UCSD-AML1 (cell line): ENCODE data around the gene BIN2.
"Not testable (repeated sequence)": the region's sequence is repeated elsewhere in the genome, so short reads cannot be mapped to it uniquely, and the experiment has no call there.

ENCODE experiments used
- DNase-seq: peaks from one replicate; lab custom pipeline; 2025; ENCODE audit not compliant: unreplicated experiment; lab: John Stamatoyannopoulos, UW

BIN2 gene

GRCh38 chr12:51263341-51263740 lies 60.6 kb downstream of the BIN2 start:
- DNase-seq = no peak

- DNase-seq = no peak
Observed at GRCh38 chr12:51262758-51263177, 61.2 kb downstream of the BIN2 start.

DNA sequence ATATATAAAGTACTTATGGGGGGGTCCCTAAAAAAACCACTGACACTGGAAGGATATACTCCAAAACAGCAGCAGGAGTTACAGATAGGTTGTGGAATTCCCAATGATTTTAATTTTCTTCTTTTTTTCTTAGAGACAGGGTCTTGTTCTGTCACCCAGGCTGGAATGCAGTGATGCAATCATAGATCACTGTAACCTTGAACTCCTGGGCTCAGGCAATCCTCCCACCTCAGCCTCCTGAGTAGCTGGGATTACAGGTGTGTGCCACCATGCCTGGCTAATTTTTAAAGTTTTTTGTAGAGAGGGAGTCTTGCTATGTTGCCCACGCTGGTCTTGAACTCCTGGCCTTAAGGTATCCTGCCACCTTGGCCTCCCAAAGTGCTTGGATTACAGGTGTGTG lies 64.4 kb downstream of the BIN2 start:
- not testable (repeated sequence) for DNase-seq

GRCh38 chr12:51254536-51254935 lies 69.4 kb downstream of the BIN2 start:
- no peak for DNase-seq

- DNase-seq = no peak
Observed at GRCh38 chr12:51253276-51253675, 70.7 kb downstream of the BIN2 start.

DNA sequence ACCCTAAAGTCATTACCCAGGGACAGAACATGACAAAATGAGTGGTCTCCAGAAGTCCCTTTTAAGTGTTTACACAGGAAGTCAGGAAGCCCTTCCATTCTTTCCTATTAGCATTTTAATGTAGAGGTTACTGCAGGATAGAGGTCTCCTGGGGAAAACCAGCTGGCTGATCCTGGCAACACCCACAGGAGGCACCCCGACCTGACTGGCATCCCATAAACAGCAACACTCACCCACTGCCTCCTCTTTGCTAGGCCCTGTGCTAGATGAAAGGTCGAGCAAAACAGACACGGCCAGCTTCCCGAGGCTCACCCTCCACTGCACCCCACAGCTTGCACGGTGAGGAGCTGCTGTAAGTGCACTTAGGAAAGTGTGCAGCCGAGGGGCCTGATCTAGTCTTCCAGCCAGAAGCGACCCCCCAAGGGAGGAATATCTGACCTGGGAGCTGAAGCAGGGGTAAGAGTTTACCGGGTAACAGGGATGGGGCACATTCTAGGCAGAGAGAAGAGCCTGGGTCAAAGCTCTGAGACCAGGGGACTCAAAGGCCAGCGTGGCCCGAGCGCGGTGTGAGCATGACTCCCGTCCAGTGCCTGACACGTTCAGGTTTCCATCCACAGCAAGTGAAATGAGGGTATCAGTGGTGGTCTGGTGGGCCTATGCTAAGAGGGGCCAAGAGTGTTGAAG lies 76.3 kb downstream of the BIN2 start:
- no peak for DNase-seq

DNA sequence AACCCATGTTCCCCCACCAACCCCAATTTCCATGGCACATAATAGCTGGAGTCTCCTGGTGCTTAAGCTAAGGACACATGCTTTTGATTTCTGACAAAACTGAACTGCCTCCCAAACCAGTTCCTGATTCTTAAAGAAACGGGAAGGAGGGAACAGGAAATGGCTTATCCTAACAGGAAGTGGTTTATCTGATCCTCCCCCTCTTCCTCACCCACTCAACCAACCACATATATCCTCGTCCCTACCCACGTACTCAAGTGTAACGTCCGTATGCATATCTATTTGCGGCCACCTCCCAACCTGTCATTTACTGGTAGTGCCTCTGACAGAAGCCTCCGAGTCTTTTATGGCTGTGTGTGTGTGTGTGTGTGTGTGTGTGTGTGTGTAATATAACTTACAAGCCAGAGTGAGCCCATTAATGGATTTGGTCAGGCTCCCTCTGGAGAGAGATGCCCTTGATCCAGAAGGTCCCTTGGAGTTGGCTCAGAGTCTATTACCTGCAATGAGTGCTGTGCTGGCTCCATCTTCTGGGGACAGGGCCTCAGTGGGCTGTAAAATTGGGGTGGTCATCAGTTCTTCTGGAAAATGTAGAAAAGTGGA lies 77.6 kb downstream of the BIN2 start:
- peak; percentile 75 for DNase-seq

DNA sequence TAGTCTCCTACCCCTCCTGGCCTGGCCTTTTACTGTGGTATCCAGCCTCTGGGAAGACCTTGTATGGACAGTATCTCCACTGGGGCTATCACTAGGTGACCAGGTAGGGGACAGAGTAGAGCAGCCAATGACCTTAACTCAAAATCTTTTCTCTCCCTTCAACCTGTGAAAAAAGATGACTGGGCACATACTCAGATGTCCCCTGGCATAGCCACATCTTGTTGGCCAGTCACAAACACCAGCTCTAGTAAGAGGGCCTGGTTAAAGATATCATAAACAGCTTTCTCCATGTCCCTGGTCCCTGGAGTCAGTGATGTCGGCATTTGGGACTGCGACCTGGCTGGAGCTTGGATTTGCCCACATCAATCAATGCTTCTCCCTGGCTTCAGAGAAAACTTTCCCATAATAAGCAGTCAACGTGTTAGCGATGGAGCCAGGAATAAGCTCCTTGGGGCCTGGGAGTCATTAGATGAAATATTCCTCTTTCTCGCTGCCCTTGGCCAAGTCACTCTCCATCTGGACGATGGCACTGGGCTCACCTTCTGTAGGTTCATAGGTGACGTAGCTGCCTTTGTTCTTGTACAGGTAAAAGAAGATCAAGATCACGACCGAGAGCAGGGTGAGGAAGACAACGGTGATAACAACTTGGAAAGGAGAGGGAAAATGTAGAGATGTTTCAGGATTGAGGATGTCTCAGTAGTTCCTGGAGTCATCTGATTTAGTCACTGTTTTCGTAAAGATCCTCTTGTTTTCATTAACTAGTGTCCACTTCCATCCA lies 78.3 kb downstream of the BIN2 start:
- DNase-seq = no peak

GRCh38 chr12:51244269-51244668 lies 79.7 kb downstream of the BIN2 start:
- no peak for DNase-seq

DNA sequence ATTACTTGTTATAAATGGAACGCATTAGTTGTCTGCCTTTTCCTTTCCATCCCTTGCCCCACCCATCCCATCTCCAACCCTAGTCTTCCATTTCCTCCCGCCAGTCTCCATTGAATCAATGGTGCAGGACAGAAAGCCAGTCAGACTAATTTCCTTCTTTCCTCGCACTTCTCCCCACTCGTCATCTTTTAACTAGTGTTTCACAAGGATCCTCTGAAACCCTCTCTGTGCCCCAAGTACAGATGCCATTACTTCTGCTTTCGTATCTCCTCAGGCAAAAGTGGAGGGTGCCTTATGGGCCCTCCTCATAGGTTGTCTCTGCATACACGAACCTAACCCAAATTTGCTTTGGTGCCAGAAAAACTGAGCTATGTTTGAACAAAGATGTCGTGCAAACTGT lies 81.1 kb downstream of the BIN2 start:
- no peak for DNase-seq

DNA sequence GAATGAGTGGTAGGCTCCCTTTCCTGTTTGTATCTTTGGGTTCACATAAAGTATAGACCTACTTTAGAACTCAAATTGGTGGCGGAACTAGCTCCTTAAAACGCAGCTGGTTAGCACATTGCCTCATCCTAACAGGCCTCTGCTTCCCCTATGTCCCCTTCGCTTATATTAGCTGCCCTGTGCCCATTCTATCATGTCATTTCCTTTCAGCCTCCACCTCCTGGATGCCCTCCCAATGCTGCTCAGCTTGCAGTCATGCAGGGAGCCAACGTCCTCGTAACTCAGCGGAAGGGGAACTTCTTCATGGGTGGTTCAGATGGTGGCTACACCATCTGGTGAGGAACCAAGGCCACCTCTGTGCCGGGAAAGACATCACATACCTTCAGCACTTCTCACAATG lies 81.9 kb downstream of the BIN2 start:
- no peak for DNase-seq

DNA sequence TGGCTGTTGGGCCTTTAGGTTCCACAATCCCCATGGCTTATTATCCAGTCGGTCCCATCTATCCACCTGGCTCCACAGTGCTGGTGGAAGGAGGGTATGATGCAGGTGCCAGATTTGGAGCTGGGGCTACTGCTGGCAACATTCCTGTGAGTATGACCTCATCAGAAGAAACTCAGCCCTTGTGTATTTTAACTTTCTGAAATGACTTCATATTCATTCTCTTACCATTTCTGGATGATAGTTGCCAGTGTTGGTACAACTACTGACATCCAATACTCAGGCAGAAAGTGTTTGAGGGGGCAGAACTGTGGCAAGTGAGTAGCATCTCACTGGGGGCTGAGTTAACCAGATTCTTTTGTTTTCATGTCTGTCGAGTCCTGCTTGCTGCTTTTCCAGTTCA lies 83.0 kb downstream of the BIN2 start:
- DNase-seq = no peak

DNA sequence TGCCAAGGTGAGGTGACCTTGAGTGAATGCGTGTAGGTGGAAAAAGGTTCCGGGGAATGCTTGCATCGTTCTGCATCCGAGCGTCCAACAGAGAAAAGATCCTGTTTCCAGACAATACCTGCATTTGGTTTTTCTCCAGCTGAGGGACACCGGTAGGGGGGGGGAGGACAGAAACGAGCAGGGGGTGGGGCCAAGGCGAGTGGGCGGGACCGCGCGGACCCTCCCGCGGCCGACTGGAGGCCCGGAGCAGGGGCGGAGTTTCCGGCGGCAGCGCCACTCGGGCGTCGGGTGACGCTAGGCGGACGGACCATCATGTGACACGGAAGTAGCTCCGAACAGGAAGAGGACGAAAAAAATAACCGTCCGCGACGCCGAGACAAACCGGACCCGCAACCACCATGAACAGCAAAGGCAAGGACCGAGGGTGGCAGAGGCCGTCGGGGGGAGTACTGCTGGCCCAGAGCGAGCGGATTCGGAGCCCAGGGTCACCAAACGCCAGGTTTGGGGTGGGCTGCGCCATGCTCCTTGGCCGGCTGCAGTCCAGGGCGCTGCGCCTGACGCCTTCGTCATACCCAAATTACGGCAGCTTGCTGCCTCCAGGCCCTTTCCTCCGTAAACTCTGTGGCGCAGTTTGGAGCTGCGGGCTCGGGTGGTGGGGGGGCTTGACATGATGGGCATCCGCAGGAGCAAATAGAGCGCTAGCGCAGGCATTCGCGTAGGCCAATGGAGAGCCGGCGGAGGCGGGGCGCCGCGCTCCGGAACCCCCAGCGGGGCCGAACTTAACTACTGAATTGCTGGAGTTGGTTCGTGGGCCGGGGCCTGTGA lies 85.3 kb downstream of the BIN2 start, which contains the start of gene DAZAP2:
Gene DAZAP2 (plus strand): TSS at position 317 of the 825 bp plus-strand sequence. CDS start 82 bp downstream, at position 399.
- DNase-seq = peak; percentile 95

DNA sequence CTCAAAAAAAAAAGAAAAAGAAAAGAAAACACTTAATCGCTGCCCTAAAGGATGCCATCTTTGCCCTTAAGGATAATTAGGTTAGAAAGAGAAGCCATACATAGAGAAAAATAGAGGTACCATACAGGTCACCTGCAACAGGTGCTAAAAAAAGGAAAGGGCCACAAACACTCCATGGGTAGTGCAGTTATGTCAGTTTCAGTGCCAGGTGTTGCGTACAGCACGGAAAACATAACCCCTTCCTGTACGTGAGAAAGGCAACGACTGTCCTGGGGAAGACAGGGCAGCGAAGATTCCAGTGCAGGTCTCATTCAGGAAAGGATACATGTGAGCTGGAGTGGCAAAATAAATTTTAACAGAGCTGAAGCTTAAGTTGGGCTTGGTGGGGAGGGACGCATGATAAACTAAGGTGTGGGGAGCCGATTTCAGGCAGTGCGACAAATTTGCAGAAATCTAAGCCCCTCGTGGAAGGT lies 85.9 kb downstream of the BIN2 start:
- no peak for DNase-seq

GRCh38 chr12:51234530-51234929 lies 89.4 kb downstream of the BIN2 start:
- no peak for DNase-seq

DNA sequence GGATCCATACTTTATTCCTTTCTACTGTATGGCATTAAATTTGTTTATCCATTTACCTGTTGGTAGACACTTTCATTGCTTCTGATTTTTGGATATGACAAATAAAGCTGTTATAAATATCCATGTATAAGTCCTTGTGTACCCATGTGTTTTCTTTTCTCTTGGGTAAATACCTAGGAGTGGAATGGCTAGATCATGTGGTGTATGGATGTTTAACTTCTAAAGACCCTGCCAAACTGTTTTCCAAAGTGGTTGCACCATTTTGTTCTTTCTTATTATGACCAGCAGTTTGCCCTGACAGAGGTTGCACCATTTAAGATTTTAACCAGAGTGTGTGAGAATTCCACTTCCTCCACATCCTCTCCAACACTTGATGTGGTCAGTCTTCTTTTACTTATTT lies 91.3 kb downstream of the BIN2 start:
- DNase-seq = no peak
